Uterus (tissue), 4 donors: Measurements from ENCODE around the gene AXDND1. TPM values are rescaled to one million over a fixed set of nuclear protein-coding genes. Genes with fewer than 3 reads are reported as not detected.

Experiments
- DNase-seq, 2 donors: peaks; one replicate each; pipeline ENCODE4 v3.0.0-alpha.2; 2019 to 2020
- H3K27ac ChIP-seq, 2 donors: fragments of 200-600 bp; sonication (generic); 1 replicate in 1 of 2; 2 replicates in 1 of 2; pipeline ENCODE4 v1.5.1; 2016 to 2018
- H3K27me3 ChIP-seq, 2 donors: fragments of 200-600 bp; sonication (generic); one replicate each; pipeline ENCODE4 v1.5.1; 2018 to 2019; ENCODE audit warnings: control low read depth in 1 of 2
- H3K36me3 ChIP-seq, 2 donors: fragments of 200-600 bp; sonication (generic); one replicate each; pipeline ENCODE4 v1.5.1; 2019; ENCODE audit warnings: control low read depth in 1 of 2
- H3K4me1 ChIP-seq, 2 donors: fragments of 200-600 bp; sonication (generic); one replicate each; pipeline ENCODE4 v1.5.1; 2018 to 2019; ENCODE audit warnings: control low read depth in 1 of 2
- H3K4me3 ChIP-seq, 2 donors: fragments of 200-600 bp; sonication (generic); 1 replicate in 1 of 2; 2 replicates in 1 of 2; pipeline ENCODE4 v1.5.1; 2018 to 2019; ENCODE audit warnings: mild to moderate bottlenecking in 1 of 2
- H3K9me3 ChIP-seq, 2 donors: fragments of 200-600 bp; sonication (generic); one replicate each; pipeline ENCODE4 v1.5.1; 2019; ENCODE audit warnings: control low read depth in 1 of 2
- POLR2A ChIP-seq, 2 donors: fragments of 450-650 bp; IDR thresholded peaks; one replicate each; pipeline ENCODE4 v1.6.1; 2016; ENCODE audit warnings: antibody characterized with exemption in 2 of 2, mild to moderate bottlenecking in 1 of 2, moderate library complexity in 1 of 2
- intact Hi-C: fragments of 100-400 bp; cut with DNase I; formaldehyde crosslinking; loops from one replicate; pipeline ENCODE4 v1.15.1; 2023; ENCODE audit warnings: low total_unique reads
- total RNA-seq, 4 donors: library from RNA; depleted of rRNA in 3 of 4; stranded (reverse); fragments of >200 nt in 3 of 4; gene quantifications; one replicate each; pipeline versions ENCODE4 v1.1.0 to v1.2.4, GENCODE V29; 2014 to 2023
- TF ChIP-seq, protein P1 (sequence below), 4 experiments: fragments of 200-600 bp in 2 of 4; fragments of 450-650 bp in 2 of 4; sonication (generic) in 2 of 4; IDR thresholded peaks; one replicate each; pipeline ENCODE4 v1.5.1; 2016 to 2019; ENCODE audit warnings: antibody characterized with exemption in 4 of 4, mild to moderate bottlenecking in 2 of 4, moderate library complexity in 1 of 4
- donor health status: DM: yes; HTN: yes; CAD: no.

Gene AXDND1
- total RNA-seq, 4 donors from 2014 or later: 0.34 to 1.8 (median 0.55) TPM; not detected in 1

DNA sequence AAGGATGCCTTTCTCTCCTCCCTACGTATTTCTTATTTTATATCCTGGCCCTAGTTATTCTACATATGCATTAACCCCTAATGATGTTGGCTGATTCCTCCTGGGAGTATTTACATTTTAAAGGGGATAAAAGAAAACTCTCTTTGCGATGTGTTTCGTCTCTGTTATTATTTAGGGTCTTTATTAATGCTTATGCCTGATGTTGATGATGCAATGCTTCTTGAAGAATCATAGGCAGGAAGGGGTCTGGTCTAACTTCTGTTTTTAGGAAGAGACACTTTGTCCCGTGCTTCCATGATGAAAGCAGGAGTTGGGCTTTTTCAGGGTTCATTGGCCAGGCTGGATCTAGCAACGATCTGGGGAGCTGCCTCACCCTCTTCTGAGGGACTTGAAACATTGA, 210.7 kb downstream of the AXDND1 start:
- Histone ChIP-seq H3K4me1 (no peaks in the 10 kb centered on the region), H3K27ac (no peak overlapping the region), H3K4me3 (no peak overlapping the region), H3K27me3 (peaks cover 0 to 10% of the 10 kb centered on the region in 2 donors), H3K9me3 (no peaks in the 10 kb centered on the region), H3K36me3 (no peaks in the 10 kb centered on the region)
- no peak for DNase-seq
- intact Hi-C loops: no loop called here
- TF ChIP-seq, protein P1, sequence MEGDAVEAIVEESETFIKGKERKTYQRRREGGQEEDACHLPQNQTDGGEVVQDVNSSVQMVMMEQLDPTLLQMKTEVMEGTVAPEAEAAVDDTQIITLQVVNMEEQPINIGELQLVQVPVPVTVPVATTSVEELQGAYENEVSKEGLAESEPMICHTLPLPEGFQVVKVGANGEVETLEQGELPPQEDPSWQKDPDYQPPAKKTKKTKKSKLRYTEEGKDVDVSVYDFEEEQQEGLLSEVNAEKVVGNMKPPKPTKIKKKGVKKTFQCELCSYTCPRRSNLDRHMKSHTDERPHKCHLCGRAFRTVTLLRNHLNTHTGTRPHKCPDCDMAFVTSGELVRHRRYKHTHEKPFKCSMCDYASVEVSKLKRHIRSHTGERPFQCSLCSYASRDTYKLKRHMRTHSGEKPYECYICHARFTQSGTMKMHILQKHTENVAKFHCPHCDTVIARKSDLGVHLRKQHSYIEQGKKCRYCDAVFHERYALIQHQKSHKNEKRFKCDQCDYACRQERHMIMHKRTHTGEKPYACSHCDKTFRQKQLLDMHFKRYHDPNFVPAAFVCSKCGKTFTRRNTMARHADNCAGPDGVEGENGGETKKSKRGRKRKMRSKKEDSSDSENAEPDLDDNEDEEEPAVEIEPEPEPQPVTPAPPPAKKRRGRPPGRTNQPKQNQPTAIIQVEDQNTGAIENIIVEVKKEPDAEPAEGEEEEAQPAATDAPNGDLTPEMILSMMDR (IDR thresholded peaks at IDR 0.05): no peak
- no peak for TF ChIP-seq POLR2A (IDR thresholded peaks at IDR 0.05)

DNA sequence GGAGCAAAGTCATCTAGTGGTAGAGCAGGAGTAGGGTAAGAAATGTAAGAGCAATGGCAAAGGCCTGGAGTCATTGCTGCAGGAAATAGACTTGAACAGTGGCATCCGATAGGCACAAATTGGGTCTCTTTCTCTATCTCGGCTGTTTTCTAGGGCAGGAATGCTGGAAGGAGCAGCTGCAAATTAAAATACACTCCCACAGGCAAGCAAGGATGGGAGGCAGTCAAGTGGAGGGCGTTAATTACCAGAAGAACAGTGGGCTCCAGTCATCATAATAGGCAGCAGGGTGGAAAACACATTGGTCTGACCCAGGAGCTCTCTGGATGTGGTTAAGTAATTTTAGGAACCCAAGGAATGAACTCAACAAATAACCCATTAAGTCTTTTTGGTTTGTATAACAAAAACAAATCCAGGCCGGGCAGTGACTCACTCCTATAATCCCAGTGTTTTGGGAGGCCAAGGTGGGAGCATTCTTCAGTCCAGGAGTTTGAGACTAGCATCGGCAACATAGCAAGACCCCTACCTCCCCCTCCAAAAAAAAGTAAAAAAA, 218.1 kb downstream of the AXDND1 start:
- H3K36me3 ChIP-seq: no peaks in the 10 kb centered on the region
- intact Hi-C loops: no loop called here
- no peak overlapping the region for H3K27ac ChIP-seq
- H3K9me3 ChIP-seq: no peaks in the 10 kb centered on the region
- no peak for TF ChIP-seq POLR2A (IDR thresholded peaks at IDR 0.05)
- TF ChIP-seq, protein P1 (IDR thresholded peaks at IDR 0.05): no peak
- H3K27me3 ChIP-seq: no peaks in the 10 kb centered on the region
- DNase-seq: no peak
- H3K4me3 ChIP-seq: no peak overlapping the region
- peaks cover 0 to 4% of the 10 kb centered on the region in 2 donors for H3K4me1 ChIP-seq

DNA sequence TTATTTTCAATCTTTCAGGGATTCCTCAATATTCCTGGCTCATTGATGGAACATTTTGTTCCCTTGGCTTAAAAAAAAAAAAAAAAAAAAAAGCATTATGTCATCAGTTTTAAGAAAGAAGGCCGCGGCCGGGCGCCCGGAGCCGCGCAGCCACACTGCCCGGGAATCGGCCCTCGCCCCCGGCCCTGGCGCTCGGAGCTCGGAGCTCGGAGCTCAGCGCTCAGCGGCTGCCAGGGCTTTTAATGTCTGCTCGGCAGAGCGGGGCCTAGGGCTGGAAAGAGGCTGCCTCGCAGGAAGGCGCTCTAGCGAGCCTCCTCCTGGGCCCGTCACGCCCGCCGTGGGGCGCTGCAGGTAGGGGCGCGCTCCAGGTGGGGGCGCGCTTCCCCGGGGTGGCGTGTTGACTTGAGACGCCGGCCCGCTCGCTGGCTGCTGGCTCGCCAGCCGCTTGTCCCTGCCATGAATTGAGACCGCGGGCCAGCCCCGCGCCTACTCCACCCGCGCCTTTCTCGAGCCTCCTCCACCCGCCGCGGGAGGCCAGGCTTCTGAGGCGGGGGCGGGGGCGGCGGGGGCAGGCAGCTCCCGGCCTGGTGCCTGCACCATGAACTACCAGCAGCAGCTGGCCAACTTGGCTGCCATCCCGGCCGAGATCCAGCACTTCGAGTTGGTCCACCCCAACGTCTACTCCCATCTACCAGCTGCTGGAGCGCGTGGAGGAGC, 220.5 kb downstream of the AXDND1 start:
- TF ChIP-seq POLR2A (IDR thresholded peaks at IDR 0.05): no peak
- TF ChIP-seq, protein P1 (IDR thresholded peaks at IDR 0.05): peak in 3 of 4 experiments; percentile 28 to 33 (median 33)
- Histone ChIP-seq H3K4me1 (peaks cover 0 to 4% of the 10 kb centered on the region in 2 donors), H3K27me3 (peaks cover 0 to 3% of the 10 kb centered on the region in 2 donors), H3K9me3 (no peaks in the 10 kb centered on the region), H3K4me3 (peak overlapping the region; percentile 0 to 18), H3K36me3 (no peaks in the 10 kb centered on the region), H3K27ac (peak overlapping the region in 1 of 2 donors; percentile 33)
- DNase-seq: peak in 1 of 2 donors; percentile 33
- intact Hi-C loops: no loop called here

DNA sequence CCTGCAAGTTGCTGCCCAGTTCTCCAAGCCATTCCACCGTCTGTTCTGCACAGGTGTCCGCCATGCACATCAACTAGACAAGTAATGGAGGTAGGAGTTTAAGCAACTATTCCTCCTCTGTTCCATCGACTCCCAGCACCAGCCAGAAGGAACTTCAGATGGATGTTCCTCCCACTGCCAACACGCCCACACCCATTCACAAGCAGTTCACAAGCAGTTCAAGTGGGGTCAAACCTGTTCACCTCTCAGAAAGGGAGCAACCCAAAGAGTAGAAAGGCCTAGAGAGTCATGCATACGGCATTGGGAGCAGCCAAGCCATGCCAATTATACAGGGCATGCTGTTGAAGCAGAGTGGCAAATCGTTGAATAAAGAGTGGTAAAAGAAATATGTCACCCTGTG, 221.6 kb downstream of the AXDND1 start:
- Histone ChIP-seq H3K27ac (no peak overlapping the region), H3K27me3 (peaks cover 0 to 12% of the 10 kb centered on the region in 2 donors), H3K4me1 (peaks cover 0 to 4% of the 10 kb centered on the region in 2 donors), H3K9me3 (no peaks in the 10 kb centered on the region), H3K4me3 (no peak overlapping the region), H3K36me3 (no peaks in the 10 kb centered on the region)
- DNase-seq: no peak
- TF ChIP-seq, protein P1 (IDR thresholded peaks at IDR 0.05): no peak
- TF ChIP-seq POLR2A (IDR thresholded peaks at IDR 0.05): no peak
- intact Hi-C loops: no loop called here

DNA sequence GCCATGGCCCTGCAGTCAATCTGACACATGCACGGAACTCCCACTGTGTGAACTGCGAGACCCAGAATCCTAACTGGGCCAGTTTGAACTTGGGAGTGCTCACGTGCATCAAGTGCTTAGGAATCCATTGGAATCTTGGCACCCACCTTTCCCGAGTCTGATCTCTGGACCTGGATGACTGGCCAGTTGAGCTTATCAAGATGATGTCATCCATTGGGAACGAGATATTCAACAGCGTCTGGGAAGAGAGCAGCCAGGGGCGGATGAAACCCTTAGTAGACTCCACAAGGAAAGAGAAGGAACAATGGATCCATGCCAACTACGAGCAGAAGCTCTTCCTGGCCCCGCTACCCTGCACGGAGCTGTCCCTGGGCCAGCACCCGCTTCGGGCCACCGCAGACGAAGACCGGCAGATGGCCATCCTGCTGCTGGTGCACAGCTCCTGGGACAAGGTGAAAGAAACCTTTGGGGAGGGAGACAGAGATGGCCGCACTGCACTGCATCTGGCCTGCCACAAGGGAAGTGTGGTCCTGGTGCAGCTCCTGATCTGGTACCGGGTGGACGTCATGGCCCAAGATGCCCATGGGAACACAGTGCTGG, 222.8 kb downstream of the AXDND1 start:
- intact Hi-C loops: no loop called here
- peaks cover 0 to 4% of the 10 kb centered on the region in 2 donors for H3K4me1 ChIP-seq
- H3K27ac ChIP-seq: no peak overlapping the region
- TF ChIP-seq POLR2A (IDR thresholded peaks at IDR 0.05): no peak
- TF ChIP-seq, protein P1 (IDR thresholded peaks at IDR 0.05): no peak
- no peaks in the 10 kb centered on the region for H3K9me3 ChIP-seq
- no peak for DNase-seq
- peaks cover 0 to 12% of the 10 kb centered on the region in 2 donors for H3K27me3 ChIP-seq
- no peak overlapping the region for H3K4me3 ChIP-seq
- H3K36me3 ChIP-seq: no peaks in the 10 kb centered on the region
